Activated CD8-positive, alpha-beta memory T cell treated with anti-CD3 and anti-CD28 coated beads for 4 hours (primary cell): ENCODE data around the gene BARHL1.

Experiments used
- DNase-seq, 2 donors: peaks; one replicate each; pipeline ENCODE4 v3.0.0-alpha.2; 2020; ENCODE audit warnings: low read depth in 2 of 2

The BARHL1 gene

GRCh38 chr9:132610661-132611060 lies 28.3 kb downstream of the BARHL1 start:
- DNase-seq = no peak

- DNase-seq = no peak
Measured at GRCh38 chr9:132614324-132614723, 31.9 kb downstream of the BARHL1 start.

DNA sequence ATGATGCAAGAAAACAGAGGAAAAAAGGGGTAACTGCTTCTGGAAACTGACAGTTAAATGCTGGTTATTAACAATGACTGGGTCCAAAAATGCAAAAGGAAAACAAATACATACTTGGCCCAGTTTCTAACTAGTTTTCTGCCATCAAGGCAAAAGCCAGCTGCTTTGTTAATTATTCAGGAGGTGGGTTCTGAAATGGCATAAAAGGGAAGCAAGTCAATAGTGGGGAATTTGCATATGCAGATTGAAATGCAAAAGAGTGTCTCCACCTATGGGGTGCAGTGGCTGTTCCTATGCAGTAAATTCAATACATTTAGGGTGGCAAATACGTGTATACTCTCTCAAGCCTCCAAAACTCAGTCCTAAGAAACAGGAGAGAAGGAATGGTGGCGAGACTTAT lies 33.4 kb downstream of the BARHL1 start:
- DNase-seq = no peak

GRCh38 chr9:132616725-132617124 lies 34.3 kb downstream of the BARHL1 start:
- no peak for DNase-seq

DNA sequence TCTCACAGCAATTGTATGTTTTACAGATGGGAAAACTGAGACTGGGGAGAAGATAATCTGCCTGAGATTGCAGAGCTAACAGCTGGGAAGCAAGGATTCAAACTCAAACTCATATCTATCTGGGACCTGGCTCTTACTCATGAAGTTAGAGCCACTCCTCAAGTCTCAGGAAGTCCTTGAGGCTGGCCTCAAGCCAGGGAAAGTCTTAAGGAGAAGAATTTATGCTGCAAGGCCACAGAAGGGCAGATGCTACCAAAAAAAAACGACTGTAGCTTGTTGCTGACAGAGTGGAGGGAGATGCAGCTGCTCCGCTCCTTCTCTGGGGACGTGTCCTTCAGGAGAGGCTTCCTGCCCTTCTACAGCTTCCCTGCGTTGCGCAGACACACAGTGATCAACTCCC lies 39.8 kb downstream of the BARHL1 start:
- DNase-seq = no peak

DNA sequence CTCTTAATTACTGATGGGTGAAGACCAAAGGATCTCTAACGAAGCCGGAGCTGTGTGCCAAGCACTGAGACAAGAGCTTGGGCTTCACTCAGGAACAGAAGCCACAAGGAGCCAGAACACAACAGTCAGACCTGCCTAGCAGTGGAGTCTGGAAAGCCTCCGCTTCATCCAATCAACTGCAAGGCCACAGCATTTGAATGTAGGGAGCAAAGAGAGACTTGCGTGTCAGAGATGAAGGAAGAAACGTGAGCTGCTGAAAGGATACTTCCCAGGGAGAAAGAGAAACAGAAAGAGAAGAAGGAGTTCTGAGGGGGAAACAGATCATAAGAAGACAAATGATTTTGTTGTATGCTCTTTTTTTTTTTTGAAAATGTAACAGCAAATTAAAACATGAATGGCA lies 43.9 kb downstream of the BARHL1 start:
- no peak for DNase-seq

DNA sequence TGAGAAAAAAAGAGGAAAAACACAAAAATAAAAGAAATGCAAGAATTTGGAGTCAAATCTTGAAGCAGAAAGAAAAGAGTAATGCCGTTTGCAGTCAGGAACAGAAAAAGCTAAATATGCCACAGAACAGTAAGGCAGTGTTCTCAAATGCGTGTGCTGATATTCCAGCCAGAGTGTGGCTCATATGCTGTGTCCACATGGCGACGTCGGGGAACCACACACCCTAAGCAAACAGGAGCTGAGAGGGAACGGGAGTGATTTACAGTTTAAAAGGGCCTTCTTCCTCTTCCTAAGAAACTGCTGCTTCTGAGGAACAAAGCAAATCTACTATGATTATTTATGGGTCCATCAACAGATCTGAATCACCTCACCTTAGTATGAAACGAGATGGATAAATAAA lies 44.7 kb downstream of the BARHL1 start:
- no peak for DNase-seq

DNA sequence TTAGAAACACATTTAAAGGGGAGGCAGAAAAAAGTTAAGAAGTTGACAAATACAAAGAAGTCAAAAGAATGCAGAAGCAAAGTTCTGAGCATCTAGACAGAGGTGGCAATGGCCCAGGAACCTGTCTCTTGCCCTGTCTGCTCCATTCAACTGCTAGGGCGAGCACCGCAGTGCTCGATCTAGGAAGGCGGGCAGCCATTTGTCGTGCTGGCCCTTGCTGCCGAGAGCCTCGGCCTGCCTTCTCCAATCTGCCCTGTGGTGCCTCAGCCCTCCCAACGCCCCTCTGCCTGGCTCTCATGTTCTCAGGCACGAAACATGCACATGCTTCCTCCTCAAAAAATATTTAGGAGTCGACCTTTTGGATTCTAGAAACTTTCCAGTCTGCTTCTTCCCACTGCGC lies 45.2 kb downstream of the BARHL1 start:
- no peak for DNase-seq

GRCh38 chr9:132628746-132629145 lies 46.3 kb downstream of the BARHL1 start:
- DNase-seq = no peak

- no peak for DNase-seq
Measured at GRCh38 chr9:132630116-132630515, 47.7 kb downstream of the BARHL1 start.

DNA sequence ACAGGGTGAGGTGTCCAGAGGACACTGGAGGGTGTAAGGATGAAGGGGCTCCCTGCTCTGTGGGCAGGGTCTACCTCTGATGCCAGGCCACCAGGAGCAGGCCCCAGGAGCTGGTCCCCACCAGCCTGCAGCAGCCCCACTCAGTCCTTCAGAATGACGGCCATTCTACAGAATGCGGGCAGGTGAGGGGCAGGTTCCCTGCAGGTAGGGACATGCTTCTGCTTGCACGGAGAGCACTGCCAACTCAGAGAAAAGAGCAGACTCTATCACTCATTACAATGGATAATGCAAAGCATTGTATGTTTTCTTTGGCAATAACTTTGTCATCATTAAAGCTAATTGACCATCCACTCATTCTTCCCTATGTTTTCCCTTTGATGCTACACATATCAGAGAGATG lies 48.4 kb downstream of the BARHL1 start:
- DNase-seq = no peak

DNA sequence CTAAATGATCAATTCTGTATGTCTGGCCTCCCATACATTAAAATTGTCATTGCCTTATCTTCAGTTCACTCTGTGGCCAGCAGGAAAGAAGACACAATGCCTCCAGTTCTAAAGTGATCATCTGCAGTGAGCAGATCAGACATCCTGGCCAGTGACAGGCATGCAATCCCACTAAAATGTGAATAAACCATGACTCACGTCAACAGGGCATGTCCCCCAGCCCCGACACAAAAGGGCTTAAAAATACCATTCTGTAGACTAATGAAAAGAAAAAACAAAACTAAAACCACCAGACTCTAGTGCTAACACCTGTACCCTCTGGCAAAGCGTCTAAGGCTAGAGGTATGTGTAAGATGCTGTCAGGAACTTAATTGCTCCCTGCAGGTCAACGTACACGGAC lies 48.9 kb downstream of the BARHL1 start:
- no peak for DNase-seq

- DNase-seq = no peak
Measured at GRCh38 chr9:132631685-132632084, 49.3 kb downstream of the BARHL1 start.

DNA sequence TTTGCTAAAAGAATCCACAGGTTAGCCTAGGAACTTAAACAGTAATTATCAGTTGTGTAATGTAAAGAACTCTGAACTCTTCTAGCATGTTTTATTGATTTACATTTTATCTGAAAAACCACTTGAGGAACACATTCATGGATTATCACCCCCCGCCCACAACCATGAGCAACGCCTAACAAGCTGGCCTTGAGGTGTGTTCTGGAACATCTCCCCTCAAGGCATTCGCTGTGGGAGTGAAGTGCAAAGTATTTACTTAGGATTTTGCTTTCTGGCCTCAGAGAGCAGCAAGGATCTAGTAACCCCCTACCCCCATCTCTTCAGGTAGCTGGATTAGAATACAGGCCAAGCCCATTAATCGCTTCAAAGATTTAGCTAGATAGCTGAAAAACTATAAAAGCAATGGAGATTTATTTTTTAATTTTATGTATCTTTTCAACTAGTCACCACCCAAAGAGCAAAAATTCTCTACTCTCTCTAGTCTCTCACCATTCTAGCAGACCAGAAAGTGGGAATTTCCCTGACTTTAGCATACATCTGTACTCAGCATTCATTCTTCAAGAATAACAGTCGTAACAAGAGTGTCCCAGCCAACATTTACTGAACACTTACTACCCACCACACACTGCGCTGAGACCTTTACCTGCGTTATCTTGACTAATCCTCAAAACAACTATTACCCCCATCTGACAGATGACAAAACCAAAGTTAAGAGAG lies 50.2 kb downstream of the BARHL1 start:
- DNase-seq = no peak

DNA sequence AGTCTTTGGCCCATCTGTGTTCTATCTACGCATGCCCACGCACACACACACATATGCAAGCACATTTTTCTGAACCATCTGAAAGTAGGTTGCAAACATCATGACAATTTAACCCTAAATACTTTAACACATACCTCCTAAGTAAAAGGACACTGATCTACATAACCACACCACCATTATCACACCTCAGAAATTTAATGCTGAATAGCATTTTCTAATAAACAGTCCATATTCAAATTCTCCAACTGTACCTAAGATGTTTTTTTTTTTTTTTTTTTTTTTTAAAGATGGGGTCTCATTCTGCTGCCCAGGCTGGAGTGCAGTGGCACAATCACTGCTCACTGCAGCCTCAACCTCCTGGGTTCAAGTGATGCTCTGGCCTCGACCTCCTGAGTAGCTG lies 51.9 kb downstream of the BARHL1 start:
- DNase-seq = no peak

DNA sequence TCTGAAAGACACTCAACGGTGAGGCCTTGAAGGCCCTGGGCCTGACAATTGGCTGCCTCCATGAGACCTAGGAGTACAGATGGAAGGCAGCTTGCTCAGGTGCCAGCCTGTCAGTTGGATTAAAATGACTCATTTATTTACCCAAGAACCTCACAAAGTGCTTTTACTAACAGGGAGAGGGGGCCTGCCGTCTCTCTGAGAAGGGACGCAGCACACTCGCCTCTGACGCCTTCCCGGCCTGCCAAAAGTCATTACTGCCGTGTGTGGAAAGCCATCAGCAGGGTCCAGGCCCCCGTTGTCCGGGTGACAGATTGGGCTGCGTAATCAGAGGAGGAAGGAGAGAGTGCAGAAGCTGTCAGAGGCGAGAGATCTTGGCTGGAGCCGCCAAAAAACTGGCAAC lies 54.9 kb downstream of the BARHL1 start:
- no peak for DNase-seq

GRCh38 chr9:132637801-132638200 lies 55.4 kb downstream of the BARHL1 start:
- DNase-seq = no peak

DNA sequence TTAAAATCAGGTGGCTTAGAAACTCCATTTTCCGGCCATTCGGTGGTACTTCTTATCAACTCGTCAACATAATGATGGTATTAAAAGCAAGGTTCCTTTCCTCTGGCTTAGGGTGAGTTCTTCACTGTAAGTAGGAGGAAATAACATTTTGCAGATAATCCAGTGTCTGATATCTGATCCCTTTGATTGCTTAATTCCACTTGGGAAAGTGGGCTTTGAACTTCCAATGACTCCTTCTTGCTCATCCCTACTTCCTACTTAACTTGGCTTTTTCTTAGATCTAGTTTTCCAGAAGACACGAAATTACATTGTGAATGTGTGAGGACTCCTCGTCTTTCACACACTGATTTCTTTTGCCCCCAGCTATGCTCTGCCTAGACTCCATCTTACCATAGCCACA lies 55.8 kb downstream of the BARHL1 start:
- no peak for DNase-seq

GRCh38 chr9:132639322-132639721 lies 56.9 kb downstream of the BARHL1 start:
- DNase-seq = no peak
